Head of caudate nucleus (tissue), 42 donors: ENCODE results near the gene TMEM94.
"Not testable (repeated sequence)": the region's sequence is repeated elsewhere in the genome, so short reads cannot be mapped to it uniquely, and the experiment has no call there.

Experiments
- DNase-seq, 42 donors: peaks; one replicate each; pipeline versions ENCODE4 v3.0.0 to v3.0.0-alpha.2; 2020 to 2021; ENCODE audit warnings: mixed read lengths in 7 of 42
- intact Hi-C: fragments of 100-400 bp; cut with DNase I; formaldehyde crosslinking; loops from one replicate; pipeline ENCODE4 v1.15.0; 2022

TMEM94 gene

GRCh38 chr17:75473246-75473645, 16.8 kb downstream of the TMEM94 start:
- intact Hi-C loops, result no loop called here
- peak in 36 of 42 donors; percentile 33 to 82 (median 57) for DNase-seq

- intact Hi-C loops, result no loop called here
- no peak for DNase-seq
Observed at GRCh38 chr17:75474736-75475135, 18.3 kb downstream of the TMEM94 start.

- intact Hi-C loops, result no loop called here
- peak in 25 of 42 donors; percentile 36 to 79 (median 54) for DNase-seq
Observed at GRCh38 chr17:75475144-75475835, 18.9 kb downstream of the TMEM94 start.

GRCh38 chr17:75475851-75476250, 19.4 kb downstream of the TMEM94 start:
- DNase-seq, result peak in 1 of 42 donors; percentile 56
- intact Hi-C loops, result no loop called here

GRCh38 chr17:75476271-75476671, 19.8 kb downstream of the TMEM94 start:
- intact Hi-C loops, result no loop called here
- DNase-seq, result peak in 41 of 42 donors; percentile 57 to 93 (median 80)

GRCh38 chr17:75476752-75477489, 20.5 kb downstream of the TMEM94 start:
- DNase-seq, result peak in 1 of 42 donors; percentile 45
- intact Hi-C loops, result no loop called here

GRCh38 chr17:75477490-75477862, 21.0 kb downstream of the TMEM94 start:
- peak in 1 of 42 donors; percentile 5 for DNase-seq
- intact Hi-C loops, result not testable (repeated sequence)

- intact Hi-C loops, result no loop called here
- DNase-seq, result no peak
Observed at GRCh38 chr17:75478508-75478907, 22.1 kb downstream of the TMEM94 start.

- intact Hi-C loops, result no loop called here
- no peak for DNase-seq
Observed at GRCh38 chr17:75480281-75480680, 23.8 kb downstream of the TMEM94 start.

- intact Hi-C loops, result no loop called here
- no peak for DNase-seq
Observed at GRCh38 chr17:75481194-75482068, 25.0 kb downstream of the TMEM94 start.

GRCh38 chr17:75482098-75482942, 25.9 kb downstream of the TMEM94 start:
- intact Hi-C loops, result no loop called here

GRCh38 chr17:75485688-75486087, 29.3 kb downstream of the TMEM94 start:
- intact Hi-C loops, result no loop called here
- no peak for DNase-seq

More at GRCh38 chr17:75482098-75482942, 25.9 kb downstream of the TMEM94 start:
- no peak for DNase-seq

- no peak for DNase-seq
- intact Hi-C loops, result no loop called here
Observed at GRCh38 chr17:75486151-75486550, 29.7 kb downstream of the TMEM94 start.

GRCh38 chr17:75486951-75487350, 30.5 kb downstream of the TMEM94 start:
- intact Hi-C loops, result no loop called here

GRCh38 chr17:75487351-75488070, 31.1 kb downstream of the TMEM94 start:
- peak in 5 of 42 donors; percentile 22 to 63 (median 50) for DNase-seq
- intact Hi-C loops, result no loop called here

More at GRCh38 chr17:75486951-75487350, 30.5 kb downstream of the TMEM94 start:
- no peak for DNase-seq

- DNase-seq, result no peak
- intact Hi-C loops, result no loop called here
Observed at GRCh38 chr17:75488693-75489510, 32.5 kb downstream of the TMEM94 start.

- DNase-seq, result no peak
- intact Hi-C loops, result no loop called here
Observed at GRCh38 chr17:75489511-75489955, 33.1 kb downstream of the TMEM94 start.
